ENCODE data around the gene RSPH9. TPM values are rescaled to one million over a fixed set of nuclear protein-coding genes. Genes with fewer than 3 reads are reported as not detected.

Gene RSPH9
- total RNA-seq, 4 donors from 2014 or later: 0.19 to 0.49 TPM; not detected in 2

GRCh38 chr6:43687437-43688347 is 42.9 kb downstream of the RSPH9 start, which contains the start of gene MRPS18A:
Gene MRPS18A (minus strand): TSS chr6:43687791. CDS start chr6:43687779, 12 bp downstream.
- TF ChIP-seq CTCF (IDR thresholded peaks at IDR 0.05; ENCODE audit: low read depth): no peak

GRCh38 chr6:43689421-43689820 is 44.6 kb downstream of the RSPH9 start:
- no peak for TF ChIP-seq CTCF (IDR thresholded peaks at IDR 0.05; ENCODE audit: low read depth)

- TF ChIP-seq CTCF (IDR thresholded peaks at IDR 0.05; ENCODE audit: low read depth): no peak
These were observed 50.6 kb downstream of the RSPH9 start for GRCh38 chr6:43695215-43695966.

- TF ChIP-seq CTCF (IDR thresholded peaks at IDR 0.05; ENCODE audit: low read depth): no peak
These were observed 51.1 kb downstream of the RSPH9 start for GRCh38 chr6:43695967-43696291.

GRCh38 chr6:43697421-43697820 is 52.6 kb downstream of the RSPH9 start:
- TF ChIP-seq CTCF (IDR thresholded peaks at IDR 0.05; ENCODE audit: low read depth): no peak

- TF ChIP-seq CTCF (IDR thresholded peaks at IDR 0.05; ENCODE audit: low read depth): no peak
These were observed 53.9 kb downstream of the RSPH9 start for GRCh38 chr6:43698584-43699349.

All from subcutaneous adipose tissue (tissue), 4 donors.